ENCODE data around the gene MYOF.

- no peak for TF ChIP-seq CTCF (IDR thresholded peaks at IDR 0.05)
- TF ChIP-seq POLR2A (IDR thresholded peaks at IDR 0.05), result no peak
These were observed 44.1 kb downstream of the MYOF start for GRCh38 chr10:93437946-93438612.
